ENCODE results near the gene NXPH2.
"Not testable (repeated sequence)": the region's sequence is repeated elsewhere in the genome, so short reads cannot be mapped to it uniquely, and the experiment has no call there.

NXPH2 gene

DNA sequence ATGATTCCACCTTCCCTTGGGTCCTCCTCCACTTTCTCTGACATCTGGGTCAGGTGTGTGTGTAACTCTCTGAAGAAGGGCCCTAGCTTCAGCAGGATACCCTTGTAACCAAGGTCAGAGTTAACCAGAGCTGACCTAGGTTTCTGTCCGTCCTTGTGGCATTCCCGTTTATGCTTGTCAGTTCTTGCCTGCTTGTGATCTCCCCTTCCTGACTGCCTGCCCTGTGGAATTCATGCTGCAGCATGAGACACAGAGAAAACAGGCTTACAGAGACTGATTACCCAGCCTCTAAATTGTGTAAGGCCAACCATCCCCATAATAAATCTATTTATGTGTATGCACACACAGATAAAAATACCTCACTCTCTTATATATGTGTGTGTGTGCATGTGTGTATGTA lies 22.8 kb downstream of the NXPH2 start:
- DNase-seq (ENCODE audit: low read depth in 2 of 2): no peak

DNA sequence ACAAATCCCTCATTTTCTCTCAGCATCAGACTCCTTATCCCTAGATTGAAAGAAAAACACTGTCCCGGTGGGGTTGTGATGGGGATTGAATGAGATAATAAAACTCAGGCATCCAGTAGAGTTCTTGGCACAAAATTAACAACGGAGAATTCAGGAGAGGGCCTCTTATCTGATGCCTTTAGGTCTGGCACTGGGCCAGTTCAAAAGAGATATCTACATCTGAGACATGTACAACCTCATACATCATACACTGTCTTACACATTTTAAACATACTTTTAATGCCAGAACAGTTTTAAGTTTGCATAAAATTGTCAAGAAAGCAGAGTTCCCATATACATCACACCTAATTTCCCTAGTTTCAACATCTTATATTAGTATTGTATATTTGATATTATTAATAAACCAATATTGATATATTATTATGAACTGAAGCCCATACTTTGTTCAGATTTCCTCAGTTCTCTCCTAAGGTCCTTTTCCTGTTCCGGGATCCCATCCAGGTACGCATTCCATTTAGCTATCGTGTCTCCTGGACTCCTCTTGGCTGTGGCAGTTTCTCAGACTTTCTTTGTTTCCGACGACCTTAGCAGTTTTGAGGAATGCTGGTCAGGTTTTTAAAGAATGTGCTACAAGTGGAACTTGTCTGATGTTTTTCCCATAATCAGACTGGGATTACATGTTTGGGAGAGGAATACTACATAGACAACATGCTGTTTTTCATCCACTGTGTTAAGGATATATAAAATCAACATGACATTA lies 27.8 kb downstream of the NXPH2 start:
- DNase-seq (ENCODE audit: low read depth in 2 of 2): no peak

DNA sequence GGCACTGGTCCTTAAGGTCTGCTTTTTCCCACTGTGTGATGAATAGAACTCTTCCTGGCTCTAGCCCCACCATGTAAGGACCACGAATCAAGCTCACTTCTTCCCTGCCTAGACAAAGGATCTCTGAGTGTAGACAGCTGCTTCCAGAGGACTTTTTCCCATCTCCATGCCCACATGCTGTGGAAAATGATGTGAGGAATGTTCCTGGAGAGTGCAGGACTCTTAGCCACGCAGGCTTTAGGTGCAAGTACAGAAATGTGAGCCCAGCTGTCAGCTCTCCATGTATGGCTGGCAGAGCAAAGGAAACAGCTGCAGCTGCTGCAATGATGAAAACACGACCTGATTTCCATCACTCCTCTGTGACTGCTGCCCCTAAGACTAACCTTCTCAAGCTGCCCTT lies 35.5 kb downstream of the NXPH2 start:
- no peak for DNase-seq (ENCODE audit: low read depth in 2 of 2)

DNA sequence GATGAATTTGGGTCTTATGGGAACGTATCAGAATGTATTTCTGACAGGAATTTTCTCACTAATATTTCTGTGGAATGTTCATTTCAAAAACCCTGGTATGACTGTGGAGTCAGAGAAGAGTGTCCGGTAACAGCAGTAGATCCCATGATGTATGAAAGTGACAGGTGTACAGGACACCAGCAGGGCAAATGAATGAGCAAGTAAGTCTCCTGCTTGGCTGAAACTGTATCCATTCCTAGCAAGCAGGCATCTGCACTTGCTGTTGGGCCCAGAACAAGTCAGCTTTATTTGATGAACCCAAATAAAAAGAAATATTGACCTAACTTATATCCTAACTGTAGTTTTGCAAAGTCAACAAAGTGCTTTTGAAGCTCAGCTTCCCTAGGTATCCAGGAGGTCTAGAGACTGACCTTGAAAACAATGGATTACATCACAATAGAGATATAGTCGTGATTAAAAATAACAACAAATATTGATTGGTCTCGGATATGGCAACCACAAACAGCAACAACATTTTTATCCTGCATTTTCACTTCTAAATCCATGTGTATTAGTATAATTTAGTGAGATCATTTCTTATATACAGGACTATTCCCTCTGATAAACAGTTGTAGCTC lies 37.6 kb downstream of the NXPH2 start:
- no peak for DNase-seq (ENCODE audit: low read depth in 2 of 2)

DNA sequence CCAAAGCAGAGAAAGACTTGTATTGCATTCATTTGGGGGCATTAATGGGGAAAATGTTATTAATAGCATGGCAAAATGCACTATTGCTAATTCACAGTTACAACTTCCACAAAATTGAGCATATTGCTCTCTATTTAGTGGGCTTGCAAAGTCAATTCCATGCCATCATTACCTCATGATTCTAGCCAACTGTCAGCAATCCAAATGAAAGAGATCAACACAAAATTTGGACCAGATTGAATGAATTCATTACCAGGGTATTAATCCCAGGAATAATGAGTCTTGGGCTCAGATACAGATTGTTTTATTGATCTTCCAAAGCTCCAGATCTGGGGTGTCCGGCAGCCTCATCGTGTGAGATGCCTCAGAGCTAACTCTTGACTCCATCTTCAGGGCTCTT lies 38.3 kb downstream of the NXPH2 start:
- DNase-seq (ENCODE audit: low read depth in 2 of 2): no peak

DNA sequence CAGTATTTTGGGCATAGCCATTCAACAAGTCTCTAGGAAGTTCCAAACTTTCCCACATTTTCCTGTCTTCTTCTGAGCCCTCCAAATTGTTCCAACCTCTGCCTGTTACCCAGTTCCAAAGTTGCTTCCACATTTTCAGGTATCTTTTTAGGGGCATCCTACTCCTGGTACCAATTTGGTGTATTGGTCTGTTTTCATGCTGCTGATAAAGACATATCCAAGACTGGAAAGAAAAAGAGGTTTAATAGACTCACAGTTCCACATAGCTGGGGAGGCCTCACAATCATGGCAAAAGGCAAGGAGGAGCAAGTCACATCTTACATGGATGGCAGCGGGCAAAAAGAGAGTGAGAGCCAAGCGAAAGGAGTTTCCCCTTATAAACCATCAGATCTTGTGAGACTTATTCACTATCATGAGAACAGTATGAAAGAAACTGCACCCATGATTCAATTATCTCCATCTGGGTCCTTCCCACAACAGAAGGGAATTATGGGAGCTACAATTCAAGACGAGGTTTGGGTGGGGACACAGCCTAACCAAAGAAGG lies 43.1 kb downstream of the NXPH2 start:
- not testable (repeated sequence) for DNase-seq (ENCODE audit: low read depth in 2 of 2)

DNA sequence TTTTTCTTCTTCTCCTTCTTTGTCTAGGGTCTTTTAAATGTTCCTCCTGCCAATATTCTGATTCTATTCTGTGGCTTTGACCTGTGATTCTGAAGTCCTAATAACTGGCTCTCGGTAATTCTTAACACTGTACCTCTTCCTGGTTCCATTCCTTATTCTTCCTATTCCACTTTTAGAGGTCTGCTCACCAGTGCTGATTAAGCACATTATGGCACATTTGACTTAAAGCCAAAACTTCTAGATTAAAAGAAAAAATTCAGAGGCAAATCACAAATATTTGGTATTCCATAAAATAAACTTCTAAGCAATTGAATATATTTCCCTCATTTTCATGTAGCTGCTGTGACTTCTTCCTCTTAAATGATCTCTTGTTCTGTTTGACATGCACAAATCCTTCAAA lies 47.5 kb downstream of the NXPH2 start:
- DNase-seq (ENCODE audit: low read depth in 2 of 2): no peak

DNA sequence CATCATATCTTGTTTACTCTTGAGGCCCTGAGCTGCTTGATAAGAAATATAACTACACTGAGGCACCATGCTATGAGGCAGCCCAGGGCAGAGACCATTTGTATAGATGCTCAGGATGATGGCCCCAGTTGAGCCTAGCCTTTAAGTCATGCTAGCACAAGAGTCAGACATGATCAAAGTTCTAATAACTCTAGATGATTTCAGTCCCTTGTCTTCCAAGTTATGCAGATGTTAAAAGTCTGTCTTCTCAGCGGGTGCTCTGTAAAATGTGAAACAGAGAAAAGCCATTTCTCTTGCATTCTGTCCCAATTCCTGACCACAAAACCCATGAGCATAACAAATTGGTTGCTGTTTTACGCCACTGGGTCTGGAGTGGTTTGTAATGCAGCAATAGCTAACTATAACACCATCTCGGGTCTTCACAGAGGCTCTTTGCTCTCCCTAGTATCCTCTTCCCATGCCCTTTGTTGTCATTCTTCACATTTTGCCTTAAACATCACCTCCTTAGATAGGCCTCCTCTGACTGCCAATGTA lies 49.6 kb downstream of the NXPH2 start:
- no peak for DNase-seq (ENCODE audit: low read depth in 2 of 2)

DNA sequence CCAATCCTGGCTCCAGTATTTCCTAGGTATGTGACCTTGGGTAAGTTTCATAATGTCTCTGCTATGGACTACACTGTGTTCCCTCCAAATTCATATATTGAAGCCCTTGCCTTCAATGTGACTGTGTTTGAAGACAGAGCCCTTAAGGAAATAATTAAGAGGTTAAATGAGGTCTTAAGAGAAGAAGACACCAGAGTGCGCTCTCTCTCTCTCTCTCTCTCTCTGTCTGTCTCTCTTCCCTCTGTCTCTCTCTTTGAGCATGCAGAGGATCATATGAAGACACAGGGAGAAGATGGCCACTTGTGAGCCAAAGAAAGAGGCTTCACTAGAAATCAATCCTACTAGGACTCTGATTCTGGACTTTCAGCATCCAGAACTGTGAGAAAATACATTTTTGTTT lies 52.2 kb downstream of the NXPH2 start:
- no peak for DNase-seq (ENCODE audit: low read depth in 2 of 2)

DNA sequence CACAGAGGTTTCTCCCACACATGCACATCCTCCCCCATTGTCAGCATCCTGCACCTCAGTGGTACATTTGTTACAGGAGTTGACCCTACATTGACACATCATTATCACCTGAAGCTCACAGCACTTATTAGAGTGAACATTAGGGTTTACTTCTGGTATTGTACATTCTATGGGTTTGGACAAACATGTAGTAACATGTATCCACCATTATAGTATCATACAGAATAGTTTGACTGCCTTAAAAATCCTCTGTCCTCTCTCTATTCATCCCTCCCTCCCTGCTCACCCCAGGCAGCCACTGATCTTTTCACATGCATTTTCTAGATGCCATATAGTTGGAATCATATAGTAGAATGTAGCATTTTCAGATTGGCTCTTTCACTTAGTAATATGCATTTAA lies 53.5 kb downstream of the NXPH2 start:
- no peak for DNase-seq (ENCODE audit: low read depth in 2 of 2)

DNA sequence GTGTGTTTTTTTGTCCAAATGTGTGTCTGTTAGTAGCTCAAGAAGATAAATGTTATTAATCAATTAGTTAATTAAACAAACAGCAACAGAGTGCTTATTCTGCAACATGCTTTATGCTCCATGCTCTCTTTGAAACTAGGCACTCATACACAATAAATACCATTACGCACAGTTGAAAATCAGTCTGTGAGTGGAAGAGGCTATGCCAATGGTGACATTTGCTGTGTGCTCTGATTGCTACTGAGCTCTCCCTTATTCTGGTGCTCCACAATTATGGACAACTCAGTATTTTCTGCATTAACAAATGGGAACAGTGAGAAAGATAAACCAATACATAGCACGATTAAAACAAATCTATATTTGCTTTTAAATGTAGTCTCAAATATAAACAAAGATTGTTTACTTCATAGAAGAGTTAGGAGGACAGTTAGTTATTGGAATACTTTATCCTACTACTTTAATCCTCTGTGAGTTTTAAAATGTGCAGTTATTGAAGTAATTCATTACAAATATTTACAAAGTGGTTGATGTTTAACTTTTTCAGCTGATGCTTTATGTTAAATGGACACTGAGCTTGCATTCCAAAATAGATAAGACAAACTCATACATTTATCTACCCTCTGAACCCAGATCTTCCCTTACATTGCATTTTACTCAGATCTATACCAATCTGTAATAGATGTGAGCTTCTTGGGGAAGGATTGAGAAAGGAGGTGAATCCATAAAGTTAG lies 55.3 kb downstream of the NXPH2 start:
- no peak for DNase-seq (ENCODE audit: low read depth in 2 of 2)

DNA sequence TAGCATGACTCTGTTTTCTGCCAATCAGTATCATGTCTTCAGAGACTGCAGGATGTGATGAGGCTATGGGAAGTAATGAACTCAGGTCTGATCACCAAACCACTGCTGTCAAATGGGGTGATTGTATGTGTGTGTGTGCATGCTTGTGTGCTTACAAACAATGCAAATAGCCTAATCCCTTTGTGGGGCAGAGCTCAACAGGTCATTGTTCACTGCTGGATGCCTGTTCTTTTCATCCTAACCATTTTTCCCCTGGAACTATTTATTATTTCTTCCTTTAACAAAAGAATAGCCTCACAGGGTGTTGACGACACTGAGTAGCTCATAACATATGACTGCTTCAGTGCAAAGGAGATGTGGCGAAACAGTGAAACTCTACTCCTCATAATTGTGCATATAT lies 55.9 kb downstream of the NXPH2 start:
- no peak for DNase-seq (ENCODE audit: low read depth in 2 of 2)

DNA sequence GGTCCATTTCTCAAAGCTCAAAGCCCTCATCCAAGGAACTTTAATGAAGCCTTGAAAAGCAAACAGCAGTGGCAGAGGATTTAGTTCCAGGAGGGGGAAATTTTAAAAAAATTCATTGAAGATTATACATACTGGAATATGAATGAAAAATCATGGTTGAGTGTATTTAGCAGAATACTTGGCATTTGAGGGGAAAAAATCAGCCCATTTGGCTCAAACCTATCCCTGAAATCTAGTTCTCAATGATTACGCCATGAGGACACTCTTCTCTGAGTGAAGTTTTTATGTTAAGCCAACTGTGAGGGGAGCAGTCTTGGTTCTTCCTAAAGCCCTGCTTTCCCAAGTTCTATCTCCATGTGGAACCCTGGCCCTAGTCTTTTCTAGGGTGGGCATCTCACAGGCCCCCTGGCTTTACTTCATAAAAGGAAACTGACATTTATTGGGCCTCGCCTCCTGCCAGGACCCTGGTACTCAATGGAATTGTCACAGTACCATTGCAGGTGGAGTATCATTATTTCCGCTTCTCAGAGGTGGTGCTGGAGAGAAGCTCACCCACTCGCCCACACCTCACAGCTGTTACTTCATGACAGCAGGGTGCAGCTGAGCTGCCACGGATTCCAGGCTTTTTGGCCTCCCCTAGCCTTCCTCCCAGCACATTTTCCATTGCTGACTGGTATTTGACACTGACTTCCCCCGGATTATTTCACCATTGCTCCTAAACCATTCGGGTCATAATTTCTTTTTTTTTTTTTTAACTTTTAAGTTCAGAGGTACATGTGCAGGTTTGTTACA lies 56.8 kb downstream of the NXPH2 start:
- DNase-seq (ENCODE audit: low read depth in 2 of 2): no peak

DNA sequence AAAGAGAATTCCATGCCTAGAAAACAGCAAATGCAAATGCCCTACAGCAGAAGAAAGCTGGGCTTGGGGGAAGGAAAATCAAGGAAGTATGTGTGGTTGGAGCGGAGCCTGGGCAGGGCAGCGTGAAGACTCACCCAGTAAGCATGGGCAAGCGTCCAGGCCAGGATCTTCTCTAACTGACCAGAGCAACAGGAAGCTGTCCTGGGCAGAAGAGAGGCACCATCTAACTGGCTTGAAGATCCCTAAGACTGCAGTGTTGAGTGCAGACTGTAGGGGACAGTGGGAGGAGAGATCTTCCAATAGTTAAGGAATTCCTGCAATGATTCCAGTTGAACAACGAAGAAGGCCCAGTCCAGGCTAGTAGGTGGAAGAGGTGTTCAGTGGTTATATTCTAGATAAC lies 57.9 kb downstream of the NXPH2 start:
- DNase-seq (ENCODE audit: low read depth in 2 of 2): no peak

DNA sequence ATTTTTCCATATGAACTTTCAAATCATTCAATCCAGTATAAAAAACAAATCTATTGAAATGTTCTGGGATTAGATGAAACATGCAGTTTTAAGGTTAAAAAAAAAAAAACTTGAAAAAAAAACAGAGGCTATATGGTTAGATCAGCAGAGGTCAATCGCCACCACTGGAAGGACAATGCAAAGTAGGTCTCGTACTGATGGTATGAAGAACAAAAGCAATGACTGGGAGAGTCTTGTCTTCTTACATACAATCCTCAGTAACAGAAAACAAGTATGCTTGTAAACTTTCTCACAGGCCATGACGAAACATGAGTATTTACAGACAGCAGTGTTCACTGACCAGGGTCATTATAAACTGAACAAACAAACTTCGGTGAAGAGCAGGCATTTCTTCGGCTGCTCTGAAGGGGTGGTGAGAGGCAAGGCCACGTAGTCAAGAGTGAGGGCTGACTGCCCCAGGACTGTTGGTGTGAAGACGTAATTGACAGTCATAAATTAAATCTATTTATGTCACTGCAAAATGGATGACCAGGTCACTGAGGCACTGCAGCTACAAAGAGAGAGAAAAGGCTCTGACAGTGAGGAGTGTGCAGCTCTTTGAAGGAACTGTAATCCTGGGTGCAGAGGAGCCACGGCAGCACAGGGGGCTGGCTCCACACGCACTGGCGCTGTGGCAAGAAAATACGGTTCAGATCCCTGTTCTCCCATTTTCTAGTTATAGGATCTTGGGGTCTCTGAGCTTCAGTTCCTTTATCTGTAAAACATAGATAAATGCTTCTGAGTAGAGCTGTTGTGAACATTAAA lies 60.0 kb downstream of the NXPH2 start:
- DNase-seq (ENCODE audit: low read depth in 2 of 2): no peak

DNA sequence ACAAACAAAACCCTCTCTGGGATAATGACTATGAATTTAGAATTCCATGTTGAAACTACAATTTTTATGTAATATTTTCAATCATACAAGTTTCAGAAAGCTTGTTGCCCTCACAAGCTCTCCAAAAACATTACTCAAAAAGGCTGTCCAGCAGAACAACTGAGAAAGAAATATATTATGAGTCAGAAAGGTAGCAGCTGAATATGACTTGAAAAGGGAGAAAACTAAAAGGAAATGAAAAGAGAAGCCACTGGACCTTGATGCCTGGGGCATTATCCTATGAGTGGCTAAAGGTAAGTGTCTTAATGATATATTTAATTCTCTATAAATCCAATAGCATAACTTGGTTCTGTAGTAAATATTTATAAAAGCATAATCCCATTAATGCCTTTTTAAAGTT lies 61.8 kb downstream of the NXPH2 start:
- no peak for DNase-seq (ENCODE audit: low read depth in 2 of 2)

DNA sequence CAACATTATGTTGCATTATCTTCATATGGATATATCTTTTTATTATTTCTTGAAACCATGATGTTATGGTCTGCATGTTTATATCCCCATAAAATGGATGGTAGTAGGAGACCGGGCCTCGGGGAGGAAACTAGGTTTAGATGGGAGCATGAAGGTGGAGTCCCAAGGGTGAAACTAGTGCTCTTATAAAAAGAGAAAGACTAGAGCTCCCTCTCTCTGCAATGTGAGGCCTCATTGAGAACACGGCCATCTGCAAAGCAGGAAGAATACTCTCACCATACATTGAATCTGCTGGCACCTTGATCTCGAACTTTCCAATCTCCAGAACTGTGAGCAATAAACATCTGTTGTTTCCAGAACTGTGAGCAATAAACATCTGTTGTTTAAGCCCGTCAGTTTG lies 64.0 kb downstream of the NXPH2 start:
- DNase-seq (ENCODE audit: low read depth in 2 of 2): no peak

DNA sequence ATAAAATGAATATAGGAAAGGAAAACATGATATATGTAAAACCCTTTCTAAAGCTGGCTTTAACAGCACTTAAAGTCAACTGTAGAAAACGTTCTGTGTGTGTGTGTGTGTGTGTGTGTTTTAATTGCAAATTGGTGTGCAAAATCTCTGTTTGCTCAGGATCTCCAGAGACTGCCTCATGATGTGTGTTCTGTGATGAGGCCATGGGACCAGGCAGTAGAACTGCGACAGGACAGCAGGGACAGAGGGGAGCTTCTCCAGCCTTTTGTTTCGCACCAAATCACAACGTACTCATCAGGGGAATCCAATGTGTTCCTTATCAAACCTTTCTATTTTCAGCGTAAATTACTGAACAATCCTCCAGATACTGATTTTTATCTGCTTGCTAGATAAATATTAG lies 66.7 kb downstream of the NXPH2 start:
- DNase-seq (ENCODE audit: low read depth in 2 of 2): no peak

DNA sequence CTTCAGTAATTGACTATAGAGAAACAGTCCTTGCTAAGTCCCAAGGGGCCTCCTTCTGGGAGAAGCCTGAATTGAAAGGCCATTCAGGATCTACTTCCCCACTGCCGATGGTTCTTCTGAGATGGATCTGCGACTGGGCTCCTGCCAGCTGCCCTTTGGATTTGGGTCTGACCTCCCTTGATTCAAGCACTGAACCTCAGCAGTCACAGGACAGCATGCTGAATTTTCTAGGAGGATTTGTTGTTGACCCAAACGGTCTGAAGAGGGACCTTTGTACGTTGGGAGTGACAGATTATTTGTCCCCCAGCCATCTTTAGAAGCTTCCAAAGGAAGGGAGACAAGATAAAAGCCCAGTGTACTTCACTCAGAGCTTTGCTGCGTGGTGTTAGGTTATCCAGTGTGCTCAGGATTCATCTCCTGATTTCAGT lies 67.1 kb downstream of the NXPH2 start:
- DNase-seq (ENCODE audit: low read depth in 2 of 2): no peak

DNA sequence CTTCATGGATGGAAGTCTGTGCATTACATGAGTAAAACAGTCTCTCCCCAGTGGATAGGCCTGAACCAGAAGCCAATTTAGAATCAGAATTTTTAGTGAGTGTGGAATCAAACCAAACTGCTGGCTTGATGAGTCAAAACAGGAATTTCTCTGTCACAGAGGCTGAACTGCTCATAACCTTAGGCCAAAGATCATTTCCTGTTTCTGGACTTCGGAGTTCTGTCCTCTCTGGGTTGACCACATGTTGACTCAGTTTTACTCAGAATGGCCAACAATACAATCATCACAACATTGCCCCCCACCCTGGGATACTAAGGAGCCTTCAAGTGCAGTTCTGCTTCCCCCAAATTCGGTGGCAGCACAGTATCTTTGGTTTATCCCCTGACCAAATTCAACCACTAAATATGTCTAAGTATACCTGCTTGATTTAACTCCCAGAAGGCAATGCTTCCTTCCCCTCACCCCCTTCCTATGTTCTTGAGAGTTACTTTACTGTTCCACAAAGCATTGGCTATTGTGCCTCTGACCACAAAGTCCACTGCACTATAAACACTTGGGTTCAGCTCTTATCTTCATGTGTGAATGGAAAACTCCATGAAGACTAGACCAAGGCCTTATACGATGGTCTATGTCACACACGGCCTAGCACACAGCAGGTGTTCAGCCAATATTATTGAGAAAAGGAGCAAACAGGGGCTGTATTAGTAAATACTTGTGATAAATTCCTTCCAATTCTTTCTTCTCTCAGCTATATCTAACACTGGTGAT lies 67.8 kb downstream of the NXPH2 start:
- DNase-seq (ENCODE audit: low read depth in 2 of 2): no peak

All from stimulated activated CD8-positive, alpha-beta memory T cell treated with anti-CD3 and anti-CD28 coated beads, Interleukin-2, amount 100 ng/mL, for 1 hour (primary cell).